NCI-H345 treated with DMSO at 0.1 percent for 48 hours (cell line): ENCODE data around the gene UTP25.
A peak's percentile ranks its signal among the peaks of the same experiment; 100 is the strongest.
"Not testable (repeated sequence)": the region's sequence is repeated elsewhere in the genome, so short reads cannot be mapped to it uniquely, and the experiment has no call there.

Experiments used
- DNase-seq: peaks from one replicate; lab custom pipeline; 2025; ENCODE audit not compliant: unreplicated experiment; lab: John Stamatoyannopoulos, UW

The UTP25 gene

GRCh38 chr1:209871006-209871405 is 43.2 kb downstream of the UTP25 start:
- DNase-seq = no peak

GRCh38 chr1:209871430-209871829 is 43.7 kb downstream of the UTP25 start:
- DNase-seq = no peak

GRCh38 chr1:209873067-209873799 is 45.5 kb downstream of the UTP25 start:
- DNase-seq = no peak

GRCh38 chr1:209875515-209875914 is 47.7 kb downstream of the UTP25 start:
- DNase-seq = peak; percentile 71

GRCh38 chr1:209876078-209876800 is 48.5 kb downstream of the UTP25 start:
- peak; percentile 48 for DNase-seq

GRCh38 chr1:209877087-209877764 is 49.5 kb downstream of the UTP25 start:
- DNase-seq = no peak

GRCh38 chr1:209878964-209879363 is 51.2 kb downstream of the UTP25 start:
- DNase-seq = no peak

GRCh38 chr1:209879539-209879938 is 51.8 kb downstream of the UTP25 start:
- DNase-seq = peak; percentile 23

- DNase-seq = no peak
Observed at GRCh38 chr1:209880031-209880430, 52.3 kb downstream of the UTP25 start.

- no peak for DNase-seq
Observed at GRCh38 chr1:209881619-209882018, 53.8 kb downstream of the UTP25 start.

- no peak for DNase-seq
Observed at GRCh38 chr1:209882286-209882685, 54.5 kb downstream of the UTP25 start.

GRCh38 chr1:209882942-209883340 is 55.2 kb downstream of the UTP25 start:
- DNase-seq = no peak

GRCh38 chr1:209883341-209883971 is 55.7 kb downstream of the UTP25 start:
- DNase-seq = no peak

- no peak for DNase-seq
Observed at GRCh38 chr1:209884249-209884648, 56.5 kb downstream of the UTP25 start.

- DNase-seq = no peak
Observed at GRCh38 chr1:209884665-209885117, 56.9 kb downstream of the UTP25 start.

GRCh38 chr1:209885403-209886218 is 57.8 kb downstream of the UTP25 start:
- DNase-seq = no peak

- DNase-seq = no peak
Observed at GRCh38 chr1:209886219-209886536, 58.4 kb downstream of the UTP25 start.

GRCh38 chr1:209888291-209889076 is 60.7 kb downstream of the UTP25 start:
- not testable (repeated sequence) for DNase-seq

- no peak for DNase-seq
Observed at GRCh38 chr1:209889077-209889418, 61.3 kb downstream of the UTP25 start.
